ENCODE measurements around the gene HSF2BP.

HSF2BP gene

DNA sequence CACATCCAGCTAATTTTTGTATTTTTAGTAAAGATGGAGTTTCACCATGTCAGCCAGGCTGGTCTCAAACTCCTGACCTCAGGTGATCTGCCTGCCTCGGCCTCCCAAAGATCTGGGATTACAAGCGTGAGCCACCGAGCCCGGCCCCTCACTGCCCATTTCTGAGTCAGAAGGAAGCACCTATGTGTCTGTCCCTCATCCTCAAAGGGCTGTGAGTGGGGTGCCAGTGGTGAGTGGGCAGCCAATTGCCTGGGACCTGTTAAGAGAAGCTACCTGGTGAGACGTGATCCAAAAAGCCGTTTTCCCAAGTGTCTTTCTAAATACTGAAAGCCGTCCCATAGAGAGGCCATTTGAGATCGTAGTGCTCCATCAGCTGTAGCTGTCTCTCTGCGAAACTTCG is 32.5 kb upstream of the HSF2BP start:
- H3K4me3 ChIP-seq (ENCODE audit: low read depth, low read length), result no peak overlapping the region
- TF ChIP-seq, protein P1, sequence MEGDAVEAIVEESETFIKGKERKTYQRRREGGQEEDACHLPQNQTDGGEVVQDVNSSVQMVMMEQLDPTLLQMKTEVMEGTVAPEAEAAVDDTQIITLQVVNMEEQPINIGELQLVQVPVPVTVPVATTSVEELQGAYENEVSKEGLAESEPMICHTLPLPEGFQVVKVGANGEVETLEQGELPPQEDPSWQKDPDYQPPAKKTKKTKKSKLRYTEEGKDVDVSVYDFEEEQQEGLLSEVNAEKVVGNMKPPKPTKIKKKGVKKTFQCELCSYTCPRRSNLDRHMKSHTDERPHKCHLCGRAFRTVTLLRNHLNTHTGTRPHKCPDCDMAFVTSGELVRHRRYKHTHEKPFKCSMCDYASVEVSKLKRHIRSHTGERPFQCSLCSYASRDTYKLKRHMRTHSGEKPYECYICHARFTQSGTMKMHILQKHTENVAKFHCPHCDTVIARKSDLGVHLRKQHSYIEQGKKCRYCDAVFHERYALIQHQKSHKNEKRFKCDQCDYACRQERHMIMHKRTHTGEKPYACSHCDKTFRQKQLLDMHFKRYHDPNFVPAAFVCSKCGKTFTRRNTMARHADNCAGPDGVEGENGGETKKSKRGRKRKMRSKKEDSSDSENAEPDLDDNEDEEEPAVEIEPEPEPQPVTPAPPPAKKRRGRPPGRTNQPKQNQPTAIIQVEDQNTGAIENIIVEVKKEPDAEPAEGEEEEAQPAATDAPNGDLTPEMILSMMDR (IDR thresholded peaks at IDR 0.05; ENCODE audit: control insufficient read depth, extremely low read depth, insufficient read depth), result no peak
- no peak for DNase-seq (ENCODE audit: low read depth)

DNA sequence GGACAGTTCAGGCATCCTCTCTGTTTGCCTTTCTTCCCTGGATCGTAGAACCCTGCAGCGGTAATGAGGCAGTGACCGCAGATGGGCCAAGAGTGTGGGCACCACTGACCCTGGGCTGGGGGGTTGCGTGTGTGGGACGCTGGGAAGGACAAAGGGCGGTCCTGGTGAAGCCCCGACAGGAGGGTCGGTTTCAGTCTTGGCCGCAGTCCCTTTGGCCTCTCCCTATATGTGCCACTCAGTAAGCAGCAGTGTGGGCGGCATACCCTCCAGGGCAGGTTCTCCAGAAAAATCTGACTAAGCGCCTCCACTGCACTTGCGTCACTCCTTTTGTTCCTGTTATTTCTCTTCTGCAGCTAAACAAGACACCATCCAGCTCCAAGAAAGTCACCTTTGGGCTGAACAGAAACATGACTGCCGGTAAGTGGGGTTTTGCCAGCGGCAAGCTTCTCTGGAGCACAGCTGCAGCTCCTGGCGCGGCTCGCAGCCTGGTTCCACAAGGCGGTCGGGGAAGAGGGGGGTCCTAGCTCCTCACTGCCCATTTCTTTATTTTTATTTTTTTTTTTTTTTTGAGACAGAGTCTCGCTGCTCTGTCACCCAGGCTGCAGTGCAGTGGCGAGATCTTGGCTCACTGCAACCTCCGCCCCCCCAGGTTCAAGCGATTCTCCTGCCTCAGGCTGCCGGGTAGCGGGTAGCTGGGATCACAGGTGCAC is 32.0 kb upstream of the HSF2BP start:
- no peak overlapping the region for H3K4me3 ChIP-seq (ENCODE audit: low read depth, low read length)
- TF ChIP-seq, protein P1 (IDR thresholded peaks at IDR 0.05; ENCODE audit: control insufficient read depth, extremely low read depth, insufficient read depth), result no peak
- DNase-seq (ENCODE audit: low read depth), result no peak

DNA sequence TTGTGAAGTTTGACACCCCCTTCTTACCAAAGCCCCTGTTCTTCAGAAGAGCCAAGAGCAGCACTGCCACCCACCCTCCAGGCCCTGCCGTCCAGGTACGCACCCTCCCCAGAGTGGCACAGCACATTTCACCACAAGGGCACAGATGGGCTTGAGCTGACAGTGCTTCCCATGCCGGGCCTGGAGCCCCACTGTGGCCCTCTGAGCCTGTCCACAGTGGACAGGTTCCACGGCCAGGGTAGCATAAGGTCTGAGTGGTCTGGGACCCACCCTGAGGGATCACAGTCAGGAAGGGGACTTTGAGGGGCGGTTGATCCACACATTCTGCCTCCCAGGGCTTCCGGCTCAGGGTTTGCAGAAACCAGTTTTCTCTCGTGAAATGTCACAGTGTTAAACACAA is 31.1 kb upstream of the HSF2BP start:
- TF ChIP-seq, protein P1 (IDR thresholded peaks at IDR 0.05; ENCODE audit: control insufficient read depth, extremely low read depth, insufficient read depth), result no peak
- no peak for DNase-seq (ENCODE audit: low read depth)

DNA sequence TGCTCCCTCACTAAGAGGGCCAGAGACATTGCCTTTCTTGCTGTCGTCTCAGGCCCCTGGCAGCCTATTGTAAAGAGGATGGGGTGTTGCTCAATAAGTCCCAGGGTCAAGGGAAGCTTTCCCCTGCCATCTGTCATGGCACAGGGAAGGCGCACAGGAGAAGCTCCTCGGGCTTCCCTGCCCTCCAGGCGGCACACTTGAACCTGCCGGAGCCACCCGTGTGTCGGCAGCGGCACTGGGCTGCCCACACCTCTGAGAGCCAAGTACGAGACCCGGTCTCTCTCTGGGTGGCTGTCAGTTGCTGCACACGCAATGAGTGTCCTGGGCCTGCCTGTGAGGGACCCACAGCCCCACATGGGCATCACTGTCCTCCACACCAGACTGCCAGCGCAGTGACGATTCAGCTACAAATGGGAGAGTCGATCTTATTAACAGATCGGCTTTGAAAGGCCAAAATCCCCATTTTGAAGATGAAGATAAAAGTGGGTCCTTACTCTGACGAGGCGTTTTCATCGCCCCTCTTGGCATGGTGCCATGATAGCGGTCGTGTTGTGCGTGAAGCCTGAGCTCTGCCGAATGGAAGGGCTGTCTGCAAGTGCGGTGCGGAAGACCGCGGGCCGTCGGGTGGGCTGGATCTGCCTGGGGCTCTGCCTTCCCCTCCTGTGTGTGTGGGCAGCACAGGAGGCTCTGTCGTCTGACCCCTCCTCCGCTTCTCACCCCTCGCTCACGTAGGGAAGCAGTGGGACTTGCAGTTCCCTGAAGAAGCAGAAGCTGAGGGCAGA is 30.5 kb upstream of the HSF2BP start:
- H3K4me3 ChIP-seq (ENCODE audit: low read depth, low read length), result no peak overlapping the region
- no peak for DNase-seq (ENCODE audit: low read depth)
- TF ChIP-seq, protein P1 (IDR thresholded peaks at IDR 0.05; ENCODE audit: control insufficient read depth, extremely low read depth, insufficient read depth), result no peak

More for the DNA sequence above, 31.1 kb upstream of the HSF2BP start:
- no peak overlapping the region for H3K4me3 ChIP-seq (ENCODE audit: low read depth, low read length)

DNA sequence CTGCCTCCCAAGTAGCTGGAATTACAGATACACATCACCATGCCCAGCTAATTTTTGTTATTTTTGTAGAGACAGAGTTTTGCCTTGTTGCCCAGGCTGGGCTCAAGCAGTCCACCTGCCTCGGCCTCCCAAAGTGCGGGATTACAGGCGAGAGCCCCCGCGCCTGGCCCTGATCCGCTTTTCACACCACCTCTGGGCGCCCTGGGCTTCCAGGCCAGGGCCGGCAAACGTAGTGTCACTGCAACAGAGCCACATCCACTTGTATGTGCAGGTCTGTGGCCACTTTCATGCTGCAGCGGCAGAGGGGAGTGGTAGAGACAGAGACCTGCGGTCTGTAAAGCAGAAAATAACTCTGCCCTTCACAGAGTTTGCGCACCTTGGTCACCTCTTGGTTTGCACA is 29.6 kb upstream of the HSF2BP start:
- no peak for DNase-seq (ENCODE audit: low read depth)
- TF ChIP-seq, protein P1 (IDR thresholded peaks at IDR 0.05; ENCODE audit: control insufficient read depth, extremely low read depth, insufficient read depth), result no peak
- H3K4me3 ChIP-seq (ENCODE audit: low read depth, low read length), result no peak overlapping the region

DNA sequence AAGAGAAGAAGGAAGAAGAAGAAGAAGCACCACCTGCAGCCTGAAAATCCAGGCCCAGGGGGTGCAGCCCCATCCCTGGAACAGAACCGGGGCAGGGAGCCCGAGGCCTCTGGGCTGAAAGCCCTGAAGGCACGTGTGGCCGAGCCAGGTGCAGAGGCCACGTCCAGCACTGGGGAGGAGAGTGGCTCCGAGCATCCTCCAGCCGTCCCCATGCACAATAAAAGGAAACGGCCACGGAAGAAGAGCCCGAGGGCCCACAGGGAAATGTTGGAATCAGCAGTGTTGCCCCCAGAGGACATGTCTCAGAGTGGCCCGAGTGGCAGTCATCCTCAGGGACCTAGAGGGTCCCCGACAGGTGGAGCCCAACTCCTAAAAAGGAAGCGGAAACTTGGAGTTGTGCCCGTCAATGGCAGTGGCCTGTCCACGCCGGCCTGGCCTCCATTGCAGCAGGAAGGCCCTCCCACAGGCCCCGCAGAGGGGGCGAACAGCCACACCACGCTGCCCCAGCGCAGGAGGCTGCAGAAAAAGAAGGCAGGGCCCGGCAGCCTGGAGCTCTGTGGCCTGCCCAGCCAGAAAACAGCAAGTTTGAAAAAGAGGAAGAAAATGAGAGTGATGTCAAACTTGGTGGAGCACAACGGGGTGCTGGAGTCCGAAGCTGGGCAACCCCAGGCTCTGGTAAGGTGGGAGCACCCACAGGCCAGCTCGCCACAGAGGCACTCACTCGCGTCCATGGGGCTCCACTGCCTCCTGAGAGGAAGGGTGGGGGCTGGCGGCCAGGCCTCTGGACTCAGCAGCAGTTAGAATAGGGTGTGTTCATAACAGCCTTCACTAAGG is 28.5 kb upstream of the HSF2BP start:
- no peak overlapping the region for H3K4me3 ChIP-seq (ENCODE audit: low read depth, low read length)
- no peak for DNase-seq (ENCODE audit: low read depth)
- TF ChIP-seq, protein P1 (IDR thresholded peaks at IDR 0.05; ENCODE audit: control insufficient read depth, extremely low read depth, insufficient read depth), result no peak
